Muscle layer of colon (tissue), 2 donors: ENCODE data around the gene CLIC3.
A peak's percentile ranks its signal among the peaks of the same experiment; 100 is the strongest.

ENCODE experiments used
- H3K27ac ChIP-seq: one replicate; pipeline ENCODE4 v1.7.0; 2013; ENCODE audit warnings: low read depth, mild to moderate bottlenecking, low read length, moderate library complexity
- H3K27me3 ChIP-seq, 2 donors: one replicate each; pipeline ENCODE4 v1.7.0; 2013; ENCODE audit warnings: low read length in 2 of 2, mild to moderate bottlenecking in 2 of 2; ENCODE audit not compliant: insufficient read depth in 2 of 2, control insufficient read depth in 1 of 2
- H3K36me3 ChIP-seq: one replicate; pipeline ENCODE4 v1.7.0; 2013; ENCODE audit warnings: mild to moderate bottlenecking, low read length; ENCODE audit not compliant: insufficient read depth
- H3K4me1 ChIP-seq: one replicate; pipeline ENCODE4 v1.7.0; 2013; ENCODE audit warnings: mild to moderate bottlenecking, low read length; ENCODE audit not compliant: insufficient read depth
- H3K4me3 ChIP-seq, 2 donors: one replicate each; pipeline ENCODE4 v1.7.0; 2013; ENCODE audit warnings: low read length in 2 of 2, low read depth in 1 of 2, mild to moderate bottlenecking in 1 of 2, moderate library complexity in 1 of 2
- H3K9ac ChIP-seq: one replicate; pipeline ENCODE4 v1.7.0; 2013; ENCODE audit warnings: low read length
- H3K9me3 ChIP-seq: one replicate; pipeline ENCODE4 v1.7.0; 2013; ENCODE audit warnings: mild to moderate bottlenecking, low read length
- donor health status: abdominal sarcoma.
- donor health status: Adenocarcinoma of cecum.

The CLIC3 gene

GRCh38 chr9:137029058-137029936, 32.9 kb upstream of the CLIC3 start:
- Histone ChIP-seq H3K27ac (peak overlapping the region; percentile 52), H3K9me3 (no peaks in the 10 kb centered on the region), H3K4me1 (peaks cover 27% of the 10 kb centered on the region)

GRCh38 chr9:137028263-137029057, 32.1 kb upstream of the CLIC3 start:
- H3K4me3 ChIP-seq = peak overlapping the region; percentile 38 to 71
- peak overlapping the region; percentile 52 for H3K27ac ChIP-seq
- peaks cover 27% of the 10 kb centered on the region for H3K4me1 ChIP-seq

More at GRCh38 chr9:137029058-137029936, 32.9 kb upstream of the CLIC3 start:
- Histone ChIP-seq H3K36me3 (no peaks in the 10 kb centered on the region), H3K27me3 (no peaks in the 10 kb centered on the region), H3K9ac (no peak overlapping the region), H3K4me3 (peak overlapping the region in 1 of 2 donors; percentile 71)

GRCh38 chr9:137027369-137028262, 31.2 kb upstream of the CLIC3 start, which contains the start of gene ABCA2:
Gene ABCA2, minus strand, starts transcription at chr9:137028237. Its CDS starts 97 bp downstream, at chr9:137028140.
- H3K27ac ChIP-seq = peak within 1 kb of the TSS; percentile 52
- no peak within 1 kb of the TSS for H3K9ac ChIP-seq
- peaks cover 27% of the 10 kb centered on the region for H3K4me1 ChIP-seq
- H3K36me3 ChIP-seq = no peaks in the 10 kb centered on the region
- peak within 1 kb of the TSS; percentile 38 to 71 for H3K4me3 ChIP-seq
- no peaks in the 10 kb centered on the region for H3K27me3 ChIP-seq
- H3K9me3 ChIP-seq = no peaks in the 10 kb centered on the region

More at GRCh38 chr9:137028263-137029057, 32.1 kb upstream of the CLIC3 start:
- Histone ChIP-seq H3K36me3 (no peaks in the 10 kb centered on the region), H3K27me3 (no peaks in the 10 kb centered on the region), H3K9me3 (no peaks in the 10 kb centered on the region), H3K9ac (no peak overlapping the region)

- Histone ChIP-seq H3K9ac (no peak overlapping the region), H3K4me1 (peaks cover 27% of the 10 kb centered on the region)
These were observed 30.5 kb upstream of the CLIC3 start for GRCh38 chr9:137026828-137027227.

GRCh38 chr9:137026384-137026783, 30.0 kb upstream of the CLIC3 start:
- Histone ChIP-seq H3K36me3 (no peaks in the 10 kb centered on the region), H3K9ac (no peak overlapping the region), H3K9me3 (no peaks in the 10 kb centered on the region), H3K27ac (no peak overlapping the region), H3K27me3 (no peaks in the 10 kb centered on the region), H3K4me1 (peaks cover 27% of the 10 kb centered on the region), H3K4me3 (no peak overlapping the region)

More at GRCh38 chr9:137026828-137027227, 30.5 kb upstream of the CLIC3 start:
- peak overlapping the region in 1 of 2 donors; percentile 45 for H3K4me3 ChIP-seq
- H3K27ac ChIP-seq = no peak overlapping the region
- no peaks in the 10 kb centered on the region for H3K27me3 ChIP-seq
- H3K36me3 ChIP-seq = no peaks in the 10 kb centered on the region
- no peaks in the 10 kb centered on the region for H3K9me3 ChIP-seq

- no peak overlapping the region for H3K27ac ChIP-seq
- H3K4me3 ChIP-seq = no peak overlapping the region
- H3K27me3 ChIP-seq = no peaks in the 10 kb centered on the region
- peaks cover 27% of the 10 kb centered on the region for H3K4me1 ChIP-seq
- no peak overlapping the region for H3K9ac ChIP-seq
- no peaks in the 10 kb centered on the region for H3K36me3 ChIP-seq
- no peaks in the 10 kb centered on the region for H3K9me3 ChIP-seq
These were observed 29.2 kb upstream of the CLIC3 start for GRCh38 chr9:137025517-137025966.

- Histone ChIP-seq H3K4me1 (peaks cover 15% of the 10 kb centered on the region), H3K36me3 (no peaks in the 10 kb centered on the region), H3K27ac (no peak overlapping the region), H3K4me3 (no peak overlapping the region), H3K27me3 (no peaks in the 10 kb centered on the region), H3K9ac (no peak overlapping the region), H3K9me3 (no peaks in the 10 kb centered on the region)
These were observed 27.2 kb upstream of the CLIC3 start for GRCh38 chr9:137023583-137023991.

- H3K9me3 ChIP-seq = no peaks in the 10 kb centered on the region
These were observed 26.8 kb upstream of the CLIC3 start for GRCh38 chr9:137023157-137023556.

GRCh38 chr9:137022662-137023008, 26.3 kb upstream of the CLIC3 start:
- Histone ChIP-seq H3K9me3 (no peaks in the 10 kb centered on the region), H3K4me1 (peaks cover 12% of the 10 kb centered on the region), H3K27me3 (no peaks in the 10 kb centered on the region), H3K36me3 (no peaks in the 10 kb centered on the region), H3K4me3 (no peak overlapping the region), H3K27ac (no peak overlapping the region), H3K9ac (no peak overlapping the region)

More at GRCh38 chr9:137023157-137023556, 26.8 kb upstream of the CLIC3 start:
- Histone ChIP-seq H3K36me3 (no peaks in the 10 kb centered on the region), H3K27ac (no peak overlapping the region), H3K4me1 (peaks cover 12% of the 10 kb centered on the region), H3K9ac (no peak overlapping the region), H3K27me3 (no peaks in the 10 kb centered on the region), H3K4me3 (no peak overlapping the region)

GRCh38 chr9:137021979-137022661, 25.8 kb upstream of the CLIC3 start:
- Histone ChIP-seq H3K27me3 (no peaks in the 10 kb centered on the region), H3K4me1 (peaks cover 8% of the 10 kb centered on the region), H3K27ac (no peak overlapping the region), H3K9me3 (no peaks in the 10 kb centered on the region), H3K36me3 (no peaks in the 10 kb centered on the region), H3K9ac (no peak overlapping the region), H3K4me3 (no peak overlapping the region)
